ENCODE results near the gene PLEKHG1.

DNA sequence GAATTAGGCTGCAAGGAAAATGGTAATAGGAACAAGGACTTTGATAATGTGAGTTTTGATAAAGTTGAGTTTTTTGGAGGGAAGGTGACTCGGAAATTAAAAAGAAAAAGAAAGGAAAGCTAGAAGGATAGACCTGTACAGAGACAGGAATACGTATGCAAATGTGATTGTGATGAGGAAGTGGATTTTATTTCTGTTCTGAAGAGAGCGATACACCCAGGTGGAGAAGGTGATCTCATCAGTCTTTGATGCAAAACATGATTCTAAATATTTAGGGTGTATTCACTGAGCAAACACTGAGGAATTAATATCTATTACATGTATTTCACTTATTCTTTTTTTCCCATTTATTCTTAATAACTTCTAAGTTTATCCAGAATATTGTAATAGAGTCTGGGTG lies 9.2 kb upstream of the PLEKHG1 start:
- TF ChIP-seq, protein P1, sequence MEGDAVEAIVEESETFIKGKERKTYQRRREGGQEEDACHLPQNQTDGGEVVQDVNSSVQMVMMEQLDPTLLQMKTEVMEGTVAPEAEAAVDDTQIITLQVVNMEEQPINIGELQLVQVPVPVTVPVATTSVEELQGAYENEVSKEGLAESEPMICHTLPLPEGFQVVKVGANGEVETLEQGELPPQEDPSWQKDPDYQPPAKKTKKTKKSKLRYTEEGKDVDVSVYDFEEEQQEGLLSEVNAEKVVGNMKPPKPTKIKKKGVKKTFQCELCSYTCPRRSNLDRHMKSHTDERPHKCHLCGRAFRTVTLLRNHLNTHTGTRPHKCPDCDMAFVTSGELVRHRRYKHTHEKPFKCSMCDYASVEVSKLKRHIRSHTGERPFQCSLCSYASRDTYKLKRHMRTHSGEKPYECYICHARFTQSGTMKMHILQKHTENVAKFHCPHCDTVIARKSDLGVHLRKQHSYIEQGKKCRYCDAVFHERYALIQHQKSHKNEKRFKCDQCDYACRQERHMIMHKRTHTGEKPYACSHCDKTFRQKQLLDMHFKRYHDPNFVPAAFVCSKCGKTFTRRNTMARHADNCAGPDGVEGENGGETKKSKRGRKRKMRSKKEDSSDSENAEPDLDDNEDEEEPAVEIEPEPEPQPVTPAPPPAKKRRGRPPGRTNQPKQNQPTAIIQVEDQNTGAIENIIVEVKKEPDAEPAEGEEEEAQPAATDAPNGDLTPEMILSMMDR (optimal IDR thresholded peaks at IDR 0.05 in 1 of 3, IDR thresholded peaks at IDR 0.05 in 1 of 3, conservative IDR thresholded peaks at IDR 0.05 in 1 of 3; ENCODE audit: extremely low read depth in 1 of 3, insufficient read depth in 2 of 3, low read length in 3 of 3), result no peak
- no peak for TF ChIP-seq EZH2 (IDR thresholded peaks at IDR 0.05; ENCODE audit: low read length)

Data from keratinocyte (primary cell).